HepG2 (cell line): ENCODE data around the gene NOTUM. TPM values are rescaled to one million over a fixed set of nuclear protein-coding genes. Genes with fewer than 3 reads are reported as not detected.

ENCODE experiments used
- EHMT2 ChIP-seq: fragments of 200-600 bp; sonication (generic); IDR thresholded peaks from 2 replicates; pipeline ENCODE4 v1.7.0; 2017; ENCODE audit warnings: antibody characterized with exemption, low read depth, low read length, borderline replicate concordance
- KLF16 ChIP-seq, 2 experiments: sonication (generic) in 1 of 2; formaldehyde crosslinking in 1 of 2; IDR thresholded peaks; 2 replicates each; pipeline versions ENCODE4 v1.6.1 to v1.8.0; 2016 to 2023; ENCODE audit warnings: missing genetic modification reagents in 2 of 2, missing compliant biosample characterization in 1 of 2
- POLR2G ChIP-seq: fragments of 200-400 bp; formaldehyde crosslinking; IDR thresholded peaks from 2 replicates; pipeline ENCODE4 v1.6.1; 2018; ENCODE audit warnings: mild to moderate bottlenecking, low read depth, low read length, moderate library complexity
- ZNF260 ChIP-seq: sonication (generic); formaldehyde crosslinking; IDR thresholded peaks from 2 replicates; pipeline ENCODE4 v1.4.0; 2020; ENCODE audit warnings: missing genetic modification reagents, low read depth, mild to moderate bottlenecking, borderline replicate concordance
- ZNF670 ChIP-seq: sonication (generic); formaldehyde crosslinking; IDR thresholded peaks from 2 replicates; pipeline ENCODE4 v1.8.0; 2022; ENCODE audit warnings: mild to moderate bottlenecking, missing genetic modification reagents, borderline replicate concordance
- ZNF776 ChIP-seq: sonication (generic); formaldehyde crosslinking; IDR thresholded peaks from 2 replicates; pipeline ENCODE4 v1.4.0; 2020; ENCODE audit warnings: mild to moderate bottlenecking, missing genetic modification reagents
- polyA plus RNA-seq, 8 experiments: library from polyadenylated mRNA; depleted of rRNA in 3 of 8; stranded (reverse) in 7 of 8; unstranded in 1 of 8; fragments of >200 nt; fragmentation: Illumina TruSeq in 4 of 8; extraction: Trizol in 4 of 8; gene quantifications; 2 replicates each; pipeline versions ENCODE4 v1.2.1 to v1.2.3, GENCODE V29; 2011 to 2016; ENCODE audit warnings: low read depth in 4 of 8, missing spikeins in 1 of 8, mixed read lengths in 1 of 8; ENCODE audit not compliant: insufficient read depth in 1 of 8
- total RNA-seq, 5 experiments: library from RNA; depleted of rRNA; stranded (reverse); fragments of >200 nt; fragmentation: Illumina TruSeq; extraction: Trizol; gene quantifications; 2 replicates each; pipeline ENCODE4 v1.2.3, GENCODE V29; 2016; ENCODE audit warnings: low read depth in 1 of 5
- TF ChIP-seq, protein P1 (sequence below): sonication (generic); formaldehyde crosslinking; IDR thresholded peaks from 2 replicates; pipeline ENCODE4 v1.4.0; 2020; ENCODE audit warnings: mild to moderate bottlenecking, missing genetic modification reagents
- TF ChIP-seq, protein P2 (sequence below): sonication (generic); formaldehyde crosslinking; IDR thresholded peaks from 2 replicates; pipeline ENCODE4 v1.4.0; 2020; ENCODE audit warnings: missing genetic modification reagents
- TF ChIP-seq, protein P3 (sequence below): sonication (generic); formaldehyde crosslinking; IDR thresholded peaks from 2 replicates; pipeline ENCODE4 v1.8.0; 2022; ENCODE audit warnings: missing genetic modification reagents, mild to moderate bottlenecking, moderate library complexity, borderline replicate concordance
- TF ChIP-seq, protein P4 (sequence below): IDR thresholded peaks from 2 replicates; pipeline ENCODE4 v1.6.1; 2016; ENCODE audit warnings: mild to moderate bottlenecking, missing biosample characterization, missing genetic modification reagents
- TF ChIP-seq, protein P5 (sequence below): sonication (generic); formaldehyde crosslinking; IDR thresholded peaks from 2 replicates; pipeline ENCODE4 v1.8.1; 2022; ENCODE audit warnings: mild to moderate bottlenecking, missing genetic modification reagents

NOTUM gene
- total and polyA plus RNA-seq, 2 of the 13 experiments (the other 11 are each of a cell fraction or from before 2014, with no cell fraction given): 150 to 160 TPM

DNA sequence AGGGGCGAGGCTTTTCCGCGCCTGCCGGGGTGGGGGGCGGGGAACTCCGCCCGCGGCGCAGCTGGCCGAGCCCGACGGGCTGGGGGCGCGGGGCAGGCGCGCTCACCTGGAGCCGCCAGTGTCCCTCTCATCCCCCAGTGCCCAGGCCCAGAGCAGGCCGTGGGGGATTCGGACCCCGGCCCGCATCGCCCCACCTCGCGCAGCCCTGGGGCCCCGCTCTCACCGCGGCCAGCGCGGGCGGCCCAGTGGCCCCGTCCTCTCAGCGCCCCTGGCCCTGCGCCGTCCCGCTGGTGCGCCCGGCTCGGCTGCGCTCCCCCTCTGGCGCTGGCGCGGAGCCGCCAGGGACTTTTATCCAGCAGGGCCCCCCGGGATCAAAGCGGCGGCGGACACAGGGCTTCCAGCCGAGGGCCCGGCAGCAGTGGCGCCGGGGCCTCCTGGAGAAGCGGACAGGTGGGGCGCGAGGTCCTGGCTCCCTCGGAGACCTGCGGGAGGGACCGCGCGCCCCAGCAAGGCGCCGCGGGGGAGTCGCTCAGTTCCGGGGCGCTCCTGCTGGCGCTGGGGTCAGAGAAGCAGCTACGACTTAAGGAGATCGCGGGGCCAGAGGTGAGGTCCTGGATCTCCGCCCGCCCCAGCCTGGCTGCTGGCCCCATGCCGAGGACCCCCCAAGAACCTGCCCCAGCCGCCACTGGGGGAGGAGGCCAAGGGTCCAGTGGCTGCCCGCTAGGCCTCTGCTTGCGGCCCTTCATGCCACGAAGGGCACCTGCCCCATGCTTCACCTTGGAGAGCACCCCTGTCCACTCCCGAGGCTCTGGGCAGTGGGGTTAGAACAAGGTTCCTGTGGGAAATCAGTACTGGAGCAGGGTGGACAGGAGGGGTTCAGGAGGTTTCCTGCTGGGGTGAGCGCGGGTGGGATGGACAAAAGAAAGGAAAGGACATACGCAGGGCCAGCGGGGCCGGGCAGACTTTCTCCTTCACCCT is 823 bp upstream of the NOTUM start (continued):
- TF ChIP-seq, protein P1, sequence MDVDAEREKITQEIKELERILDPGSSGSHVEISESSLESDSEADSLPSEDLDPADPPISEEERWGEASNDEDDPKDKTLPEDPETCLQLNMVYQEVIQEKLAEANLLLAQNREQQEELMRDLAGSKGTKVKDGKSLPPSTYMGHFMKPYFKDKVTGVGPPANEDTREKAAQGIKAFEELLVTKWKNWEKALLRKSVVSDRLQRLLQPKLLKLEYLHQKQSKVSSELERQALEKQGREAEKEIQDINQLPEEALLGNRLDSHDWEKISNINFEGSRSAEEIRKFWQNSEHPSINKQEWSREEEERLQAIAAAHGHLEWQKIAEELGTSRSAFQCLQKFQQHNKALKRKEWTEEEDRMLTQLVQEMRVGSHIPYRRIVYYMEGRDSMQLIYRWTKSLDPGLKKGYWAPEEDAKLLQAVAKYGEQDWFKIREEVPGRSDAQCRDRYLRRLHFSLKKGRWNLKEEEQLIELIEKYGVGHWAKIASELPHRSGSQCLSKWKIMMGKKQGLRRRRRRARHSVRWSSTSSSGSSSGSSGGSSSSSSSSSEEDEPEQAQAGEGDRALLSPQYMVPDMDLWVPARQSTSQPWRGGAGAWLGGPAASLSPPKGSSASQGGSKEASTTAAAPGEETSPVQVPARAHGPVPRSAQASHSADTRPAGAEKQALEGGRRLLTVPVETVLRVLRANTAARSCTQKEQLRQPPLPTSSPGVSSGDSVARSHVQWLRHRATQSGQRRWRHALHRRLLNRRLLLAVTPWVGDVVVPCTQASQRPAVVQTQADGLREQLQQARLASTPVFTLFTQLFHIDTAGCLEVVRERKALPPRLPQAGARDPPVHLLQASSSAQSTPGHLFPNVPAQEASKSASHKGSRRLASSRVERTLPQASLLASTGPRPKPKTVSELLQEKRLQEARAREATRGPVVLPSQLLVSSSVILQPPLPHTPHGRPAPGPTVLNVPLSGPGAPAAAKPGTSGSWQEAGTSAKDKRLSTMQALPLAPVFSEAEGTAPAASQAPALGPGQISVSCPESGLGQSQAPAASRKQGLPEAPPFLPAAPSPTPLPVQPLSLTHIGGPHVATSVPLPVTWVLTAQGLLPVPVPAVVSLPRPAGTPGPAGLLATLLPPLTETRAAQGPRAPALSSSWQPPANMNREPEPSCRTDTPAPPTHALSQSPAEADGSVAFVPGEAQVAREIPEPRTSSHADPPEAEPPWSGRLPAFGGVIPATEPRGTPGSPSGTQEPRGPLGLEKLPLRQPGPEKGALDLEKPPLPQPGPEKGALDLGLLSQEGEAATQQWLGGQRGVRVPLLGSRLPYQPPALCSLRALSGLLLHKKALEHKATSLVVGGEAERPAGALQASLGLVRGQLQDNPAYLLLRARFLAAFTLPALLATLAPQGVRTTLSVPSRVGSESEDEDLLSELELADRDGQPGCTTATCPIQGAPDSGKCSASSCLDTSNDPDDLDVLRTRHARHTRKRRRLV (CRISPR knock-in tag): 0 out of 2 replicates have a peak, but pooled peaks have one; percentile 49
- no peak for TF ChIP-seq KLF16 (CRISPR knock-in tag; IDR thresholded peaks at IDR 0.05)
- TF ChIP-seq, protein P2, sequence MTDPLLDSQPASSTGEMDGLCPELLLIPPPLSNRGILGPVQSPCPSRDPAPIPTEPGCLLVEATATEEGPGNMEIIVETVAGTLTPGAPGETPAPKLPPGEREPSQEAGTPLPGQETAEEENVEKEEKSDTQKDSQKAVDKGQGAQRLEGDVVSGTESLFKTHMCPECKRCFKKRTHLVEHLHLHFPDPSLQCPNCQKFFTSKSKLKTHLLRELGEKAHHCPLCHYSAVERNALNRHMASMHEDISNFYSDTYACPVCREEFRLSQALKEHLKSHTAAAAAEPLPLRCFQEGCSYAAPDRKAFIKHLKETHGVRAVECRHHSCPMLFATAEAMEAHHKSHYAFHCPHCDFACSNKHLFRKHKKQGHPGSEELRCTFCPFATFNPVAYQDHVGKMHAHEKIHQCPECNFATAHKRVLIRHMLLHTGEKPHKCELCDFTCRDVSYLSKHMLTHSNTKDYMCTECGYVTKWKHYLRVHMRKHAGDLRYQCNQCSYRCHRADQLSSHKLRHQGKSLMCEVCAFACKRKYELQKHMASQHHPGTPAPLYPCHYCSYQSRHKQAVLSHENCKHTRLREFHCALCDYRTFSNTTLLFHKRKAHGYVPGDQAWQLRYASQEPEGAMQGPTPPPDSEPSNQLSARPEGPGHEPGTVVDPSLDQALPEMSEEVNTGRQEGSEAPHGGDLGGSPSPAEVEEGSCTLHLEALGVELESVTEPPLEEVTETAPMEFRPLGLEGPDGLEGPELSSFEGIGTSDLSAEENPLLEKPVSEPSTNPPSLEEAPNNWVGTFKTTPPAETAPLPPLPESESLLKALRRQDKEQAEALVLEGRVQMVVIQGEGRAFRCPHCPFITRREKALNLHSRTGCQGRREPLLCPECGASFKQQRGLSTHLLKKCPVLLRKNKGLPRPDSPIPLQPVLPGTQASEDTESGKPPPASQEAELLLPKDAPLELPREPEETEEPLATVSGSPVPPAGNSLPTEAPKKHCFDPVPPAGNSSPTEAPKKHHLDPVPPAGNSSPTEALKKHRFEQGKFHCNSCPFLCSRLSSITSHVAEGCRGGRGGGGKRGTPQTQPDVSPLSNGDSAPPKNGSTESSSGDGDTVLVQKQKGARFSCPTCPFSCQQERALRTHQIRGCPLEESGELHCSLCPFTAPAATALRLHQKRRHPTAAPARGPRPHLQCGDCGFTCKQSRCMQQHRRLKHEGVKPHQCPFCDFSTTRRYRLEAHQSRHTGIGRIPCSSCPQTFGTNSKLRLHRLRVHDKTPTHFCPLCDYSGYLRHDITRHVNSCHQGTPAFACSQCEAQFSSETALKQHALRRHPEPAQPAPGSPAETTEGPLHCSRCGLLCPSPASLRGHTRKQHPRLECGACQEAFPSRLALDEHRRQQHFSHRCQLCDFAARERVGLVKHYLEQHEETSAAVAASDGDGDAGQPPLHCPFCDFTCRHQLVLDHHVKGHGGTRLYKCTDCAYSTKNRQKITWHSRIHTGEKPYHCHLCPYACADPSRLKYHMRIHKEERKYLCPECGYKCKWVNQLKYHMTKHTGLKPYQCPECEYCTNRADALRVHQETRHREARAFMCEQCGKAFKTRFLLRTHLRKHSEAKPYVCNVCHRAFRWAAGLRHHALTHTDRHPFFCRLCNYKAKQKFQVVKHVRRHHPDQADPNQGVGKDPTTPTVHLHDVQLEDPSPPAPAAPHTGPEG: peak; percentile 87
- TF ChIP-seq, protein P3, sequence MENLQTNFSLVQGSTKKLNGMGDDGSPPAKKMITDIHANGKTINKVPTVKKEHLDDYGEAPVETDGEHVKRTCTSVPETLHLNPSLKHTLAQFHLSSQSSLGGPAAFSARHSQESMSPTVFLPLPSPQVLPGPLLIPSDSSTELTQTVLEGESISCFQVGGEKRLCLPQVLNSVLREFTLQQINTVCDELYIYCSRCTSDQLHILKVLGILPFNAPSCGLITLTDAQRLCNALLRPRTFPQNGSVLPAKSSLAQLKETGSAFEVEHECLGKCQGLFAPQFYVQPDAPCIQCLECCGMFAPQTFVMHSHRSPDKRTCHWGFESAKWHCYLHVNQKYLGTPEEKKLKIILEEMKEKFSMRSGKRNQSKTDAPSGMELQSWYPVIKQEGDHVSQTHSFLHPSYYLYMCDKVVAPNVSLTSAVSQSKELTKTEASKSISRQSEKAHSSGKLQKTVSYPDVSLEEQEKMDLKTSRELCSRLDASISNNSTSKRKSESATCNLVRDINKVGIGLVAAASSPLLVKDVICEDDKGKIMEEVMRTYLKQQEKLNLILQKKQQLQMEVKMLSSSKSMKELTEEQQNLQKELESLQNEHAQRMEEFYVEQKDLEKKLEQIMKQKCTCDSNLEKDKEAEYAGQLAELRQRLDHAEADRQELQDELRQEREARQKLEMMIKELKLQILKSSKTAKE (CRISPR knock-in tag): no peak
- TF ChIP-seq, protein P4, sequence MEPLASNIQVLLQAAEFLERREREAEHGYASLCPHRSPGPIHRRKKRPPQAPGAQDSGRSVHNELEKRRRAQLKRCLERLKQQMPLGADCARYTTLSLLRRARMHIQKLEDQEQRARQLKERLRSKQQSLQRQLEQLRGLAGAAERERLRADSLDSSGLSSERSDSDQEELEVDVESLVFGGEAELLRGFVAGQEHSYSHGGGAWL (CRISPR knock-in tag): no peak
- peak; percentile 29; the same call in 1 of the 2 replicates for TF ChIP-seq POLR2G
- TF ChIP-seq ZNF670 (CRISPR knock-in tag): no peak
- TF ChIP-seq ZNF260 (CRISPR knock-in tag): no peak
- TF ChIP-seq ZNF776 (CRISPR knock-in tag): no peak; the same call in 1 of the 2 replicates
- no peak for TF ChIP-seq EHMT2
- TF ChIP-seq, protein P5, sequence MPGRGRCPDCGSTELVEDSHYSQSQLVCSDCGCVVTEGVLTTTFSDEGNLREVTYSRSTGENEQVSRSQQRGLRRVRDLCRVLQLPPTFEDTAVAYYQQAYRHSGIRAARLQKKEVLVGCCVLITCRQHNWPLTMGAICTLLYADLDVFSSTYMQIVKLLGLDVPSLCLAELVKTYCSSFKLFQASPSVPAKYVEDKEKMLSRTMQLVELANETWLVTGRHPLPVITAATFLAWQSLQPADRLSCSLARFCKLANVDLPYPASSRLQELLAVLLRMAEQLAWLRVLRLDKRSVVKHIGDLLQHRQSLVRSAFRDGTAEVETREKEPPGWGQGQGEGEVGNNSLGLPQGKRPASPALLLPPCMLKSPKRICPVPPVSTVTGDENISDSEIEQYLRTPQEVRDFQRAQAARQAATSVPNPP (CRISPR knock-in tag): no peak
